Endothelial cell (in vitro differentiated cells): Measurements from ENCODE around the gene TFEB. TPM values are rescaled to one million over a fixed set of nuclear protein-coding genes. Genes with fewer than 3 reads are reported as not detected.

Source experiments
- DNase-seq: peaks from one replicate; pipeline ENCODE4 v3.0.0; 2021; ENCODE audit warnings: low spot score
- H3K27ac Mint-ChIP-seq: one replicate; pipeline ENCODE4 v1.8.0; 2021; ENCODE audit warnings: mixed read lengths, inconsistent platforms; ENCODE audit not compliant: unreplicated experiment
- H3K27me3 Mint-ChIP-seq: one replicate; pipeline ENCODE4 v1.8.0; 2021; ENCODE audit warnings: mild to moderate bottlenecking, moderate library complexity, mixed read lengths, inconsistent platforms; ENCODE audit not compliant: unreplicated experiment
- H3K36me3 Mint-ChIP-seq: one replicate; pipeline ENCODE4 v1.8.0; 2021; ENCODE audit warnings: mild to moderate bottlenecking, low read depth, mixed read lengths, inconsistent platforms; ENCODE audit not compliant: unreplicated experiment
- H3K4me1 Mint-ChIP-seq: one replicate; pipeline ENCODE4 v1.8.0; 2021; ENCODE audit warnings: mild to moderate bottlenecking, mixed read lengths, inconsistent platforms; ENCODE audit not compliant: unreplicated experiment
- H3K4me3 Mint-ChIP-seq: one replicate; pipeline ENCODE4 v1.8.0; 2021; ENCODE audit warnings: mild to moderate bottlenecking, mixed read lengths, inconsistent platforms; ENCODE audit not compliant: unreplicated experiment
- H3K9me3 Mint-ChIP-seq: one replicate; pipeline ENCODE4 v1.8.0; 2021; ENCODE audit warnings: mixed read lengths, inconsistent platforms; ENCODE audit not compliant: unreplicated experiment
- total RNA-seq: library from RNA; stranded (reverse); fragmentation: NEBNext Ultra II Directional; extraction: Animal tissue kit (Norgen Biotek cat#: 25700); gene quantifications from one replicate; pipeline ENCODE4 v1.2.1, GENCODE V29; 2021; ENCODE audit not compliant: unreplicated experiment
- TF ChIP-seq, protein P1 (sequence below): fragments of 200-600 bp; sonication (generic); IDR thresholded peaks from one replicate; pipeline ENCODE4 v1.5.0; 2021; ENCODE audit warnings: antibody characterized with exemption; ENCODE audit not compliant: unreplicated experiment

TFEB gene
- total RNA-seq, 1 donor from 2014 or later = 10.4 TPM

DNA sequence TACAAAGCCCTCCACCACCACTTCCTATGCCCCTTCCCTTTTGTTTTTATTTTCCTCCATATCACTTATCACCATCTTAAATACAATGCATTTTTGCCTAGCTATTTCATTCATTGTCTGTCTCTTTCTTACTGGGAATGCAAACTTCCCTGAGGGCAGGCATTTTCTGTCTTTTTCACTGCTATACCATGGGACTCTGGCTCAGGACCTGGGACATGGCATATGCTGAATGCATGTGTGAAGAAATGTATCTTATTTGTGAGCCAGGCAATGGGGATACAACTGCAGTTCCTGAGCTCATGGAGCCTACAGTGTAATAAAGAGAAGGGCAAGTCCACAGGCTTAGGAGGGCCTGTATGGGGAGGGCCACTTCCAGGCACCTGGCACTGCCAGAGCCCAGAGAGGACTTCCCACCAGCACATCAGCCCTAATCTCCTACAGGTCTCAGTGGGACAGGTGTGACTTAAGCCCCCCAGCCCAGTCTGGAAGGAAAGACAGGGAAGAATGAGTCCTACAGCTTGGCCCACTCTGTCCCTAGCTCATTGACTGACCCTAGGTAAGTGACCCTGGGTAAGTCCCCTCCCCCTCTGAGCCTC, 43.2 kb downstream of the TFEB start:
- Mint-ChIP-seq H3K27me3 (peaks cover 8% of the 10 kb centered on the region), H3K27ac (peak overlapping the region; percentile 17), H3K4me3 (no peak overlapping the region), H3K9me3 (no peaks in the 10 kb centered on the region), H3K36me3 (no peaks in the 10 kb centered on the region), H3K4me1 (peaks cover 8% of the 10 kb centered on the region)
- TF ChIP-seq, protein P1, sequence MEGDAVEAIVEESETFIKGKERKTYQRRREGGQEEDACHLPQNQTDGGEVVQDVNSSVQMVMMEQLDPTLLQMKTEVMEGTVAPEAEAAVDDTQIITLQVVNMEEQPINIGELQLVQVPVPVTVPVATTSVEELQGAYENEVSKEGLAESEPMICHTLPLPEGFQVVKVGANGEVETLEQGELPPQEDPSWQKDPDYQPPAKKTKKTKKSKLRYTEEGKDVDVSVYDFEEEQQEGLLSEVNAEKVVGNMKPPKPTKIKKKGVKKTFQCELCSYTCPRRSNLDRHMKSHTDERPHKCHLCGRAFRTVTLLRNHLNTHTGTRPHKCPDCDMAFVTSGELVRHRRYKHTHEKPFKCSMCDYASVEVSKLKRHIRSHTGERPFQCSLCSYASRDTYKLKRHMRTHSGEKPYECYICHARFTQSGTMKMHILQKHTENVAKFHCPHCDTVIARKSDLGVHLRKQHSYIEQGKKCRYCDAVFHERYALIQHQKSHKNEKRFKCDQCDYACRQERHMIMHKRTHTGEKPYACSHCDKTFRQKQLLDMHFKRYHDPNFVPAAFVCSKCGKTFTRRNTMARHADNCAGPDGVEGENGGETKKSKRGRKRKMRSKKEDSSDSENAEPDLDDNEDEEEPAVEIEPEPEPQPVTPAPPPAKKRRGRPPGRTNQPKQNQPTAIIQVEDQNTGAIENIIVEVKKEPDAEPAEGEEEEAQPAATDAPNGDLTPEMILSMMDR = no peak
- no peak for DNase-seq

DNA sequence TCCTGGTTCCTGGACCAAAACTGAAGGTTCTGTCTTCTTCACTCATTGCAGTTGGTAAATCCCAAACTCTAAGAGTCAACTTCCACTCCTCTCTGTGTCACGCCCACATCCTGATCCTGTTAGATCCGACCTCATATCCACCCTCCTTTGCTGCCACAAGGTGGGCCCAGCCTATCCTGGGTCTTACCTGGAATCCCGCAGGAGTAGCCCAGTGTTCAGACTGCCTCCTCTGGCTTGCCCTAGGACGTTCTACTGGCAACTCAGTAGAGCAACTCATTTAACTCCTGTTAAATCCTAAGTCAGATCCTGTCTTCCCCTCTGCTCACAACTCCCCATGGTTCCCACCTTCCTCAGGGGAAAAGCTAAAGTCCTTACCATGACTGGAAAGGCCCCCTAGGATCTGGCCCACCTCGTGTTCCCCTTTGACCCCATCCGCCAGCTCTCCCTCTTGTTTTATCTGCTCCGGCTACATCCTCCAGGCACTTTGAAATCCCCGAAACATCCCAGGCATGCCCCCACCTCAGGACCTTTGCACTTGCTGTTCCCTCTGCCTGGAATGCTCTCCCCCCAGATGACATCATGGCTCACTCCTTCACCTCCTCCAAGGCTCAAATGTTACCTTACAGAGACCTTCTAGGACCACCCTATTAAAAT, 43.9 kb downstream of the TFEB start:
- peak overlapping the region; percentile 17 for H3K27ac Mint-ChIP-seq
- no peak overlapping the region for H3K4me3 Mint-ChIP-seq
- H3K9me3 Mint-ChIP-seq = no peaks in the 10 kb centered on the region
- DNase-seq = no peak
- peaks cover 10% of the 10 kb centered on the region for H3K27me3 Mint-ChIP-seq
- peaks cover 8% of the 10 kb centered on the region for H3K4me1 Mint-ChIP-seq
- H3K36me3 Mint-ChIP-seq = no peaks in the 10 kb centered on the region
- TF ChIP-seq, protein P1 = no peak

DNA sequence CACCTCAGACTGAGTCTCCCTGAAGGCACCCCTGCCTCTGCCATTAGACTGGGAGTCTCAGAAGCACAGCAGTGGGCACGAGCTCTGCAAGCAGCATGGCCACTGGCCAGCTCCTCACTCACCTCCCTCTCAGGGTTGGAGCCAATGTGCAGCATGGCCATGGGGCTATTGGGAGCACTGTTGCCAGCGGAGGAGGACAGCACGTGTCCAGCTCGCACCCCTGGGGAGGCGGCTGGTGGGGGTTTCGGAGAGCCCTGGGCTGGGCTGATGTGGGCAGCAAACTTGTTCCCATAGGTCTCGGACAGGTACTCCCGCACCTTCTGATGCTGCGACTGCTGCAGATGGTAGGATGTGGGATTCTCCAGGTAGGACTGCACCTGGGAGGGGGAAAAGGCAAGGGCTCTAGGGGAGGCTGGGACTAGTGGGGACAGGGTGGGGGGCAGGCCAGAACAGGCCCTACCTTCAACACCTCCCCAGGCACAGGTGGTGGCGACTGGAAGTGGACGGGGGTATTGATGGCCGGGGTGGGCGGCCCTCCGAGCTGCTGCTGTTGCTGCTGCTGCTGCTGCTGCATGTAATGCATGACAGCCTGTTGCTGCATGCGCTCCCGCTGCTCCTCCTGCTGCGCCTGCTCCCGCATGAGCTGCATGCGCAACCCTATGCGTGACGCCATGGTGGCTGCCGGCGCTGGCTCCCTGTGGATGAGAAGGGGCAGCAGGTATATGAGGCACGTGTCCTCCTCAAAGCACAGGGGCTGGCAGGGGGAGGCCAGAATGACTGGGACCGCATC, 44.7 kb downstream of the TFEB start:
- H3K9me3 Mint-ChIP-seq = no peaks in the 10 kb centered on the region
- TF ChIP-seq, protein P1 = no peak
- H3K4me1 Mint-ChIP-seq = peaks cover 8% of the 10 kb centered on the region
- no peak overlapping the region for H3K27ac Mint-ChIP-seq
- no peak overlapping the region for H3K4me3 Mint-ChIP-seq
- H3K36me3 Mint-ChIP-seq = no peaks in the 10 kb centered on the region
- peaks cover 10% of the 10 kb centered on the region for H3K27me3 Mint-ChIP-seq
- DNase-seq = no peak

DNA sequence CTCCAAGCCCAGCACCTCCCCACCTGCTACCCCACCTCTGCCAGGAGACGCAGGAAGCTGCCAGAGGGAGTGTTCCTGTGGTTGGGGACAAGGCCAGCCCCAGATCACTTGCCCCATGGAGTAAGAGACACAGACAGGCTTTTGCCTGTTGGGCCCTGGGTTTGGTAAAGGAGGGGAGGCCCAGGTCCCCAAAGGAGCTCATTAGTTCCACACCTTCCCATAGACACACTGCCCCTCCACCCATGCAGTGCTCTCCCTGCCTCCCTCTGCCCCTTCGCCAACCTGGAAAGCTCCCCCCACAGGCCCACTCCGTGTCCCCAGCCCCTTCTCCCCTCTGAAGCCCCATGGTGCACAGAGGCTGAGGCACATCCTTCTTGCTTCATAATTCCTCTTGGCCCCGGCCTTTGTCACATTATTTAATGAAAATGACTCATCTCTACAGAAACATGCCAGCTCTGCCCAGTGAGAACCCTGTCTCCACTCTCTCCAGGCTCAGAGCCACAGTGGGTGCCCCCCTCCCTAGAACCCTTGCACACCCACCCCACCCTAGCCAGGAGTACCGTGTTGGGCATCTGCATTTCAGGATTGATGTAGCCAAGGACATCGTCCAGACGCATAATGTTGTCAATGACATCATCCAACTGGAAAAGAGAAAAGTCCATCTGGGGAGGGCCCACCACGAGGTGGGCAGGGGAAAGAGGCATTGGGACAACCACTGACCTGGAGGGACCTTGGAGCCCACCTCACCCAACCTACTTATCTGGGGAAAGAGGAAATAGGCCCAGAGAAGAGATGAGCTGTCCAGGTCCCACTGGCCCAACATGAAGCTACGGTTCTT, 46.0 kb downstream of the TFEB start:
- no peaks in the 10 kb centered on the region for H3K36me3 Mint-ChIP-seq
- no peak overlapping the region for H3K27ac Mint-ChIP-seq
- H3K4me1 Mint-ChIP-seq = peaks cover 8% of the 10 kb centered on the region
- TF ChIP-seq, protein P1 = no peak
- no peak overlapping the region for H3K4me3 Mint-ChIP-seq
- no peaks in the 10 kb centered on the region for H3K9me3 Mint-ChIP-seq
- DNase-seq = no peak
- H3K27me3 Mint-ChIP-seq = peaks cover 10% of the 10 kb centered on the region
